Left ventricle myocardium inferior (tissue), 1 donor: ENCODE results near the gene FAS. TPM values are rescaled to one million over a fixed set of nuclear protein-coding genes. Genes with fewer than 3 reads are reported as not detected.

Source experiments
- DNase-seq: peaks from one replicate; pipeline ENCODE4 v3.0.0-alpha.2; 2020
- H3K27ac ChIP-seq: fragments of 200-600 bp; replicated peaks from 2 replicates; pipeline ENCODE4 v1.8.0; 2021
- H3K27me3 ChIP-seq: fragments of 200-600 bp; 2 replicates; pipeline ENCODE4 v1.8.0; 2021; ENCODE audit warnings: low read depth
- H3K36me3 ChIP-seq: fragments of 200-600 bp; 2 replicates; pipeline ENCODE4 v1.8.0; 2021
- H3K4me1 ChIP-seq: fragments of 200-600 bp; 2 replicates; pipeline ENCODE4 v1.8.0; 2021
- H3K4me3 ChIP-seq: fragments of 200-600 bp; 2 replicates; pipeline ENCODE4 v1.8.0; 2021; ENCODE audit warnings: mild to moderate bottlenecking, moderate library complexity
- H3K9me3 ChIP-seq: fragments of 200-600 bp; replicated peaks from 2 replicates; pipeline ENCODE4 v1.8.0; 2021
- CTCF ChIP-seq: fragments of 200-600 bp; IDR thresholded peaks from 2 replicates; pipeline ENCODE4 v1.8.0; 2021; ENCODE audit warnings: antibody characterized with exemption, mild to moderate bottlenecking, borderline replicate concordance
- intact Hi-C: fragments of 100-400 bp; cut with micrococcal nuclease; formaldehyde crosslinking; loops from one replicate; pipeline ENCODE4 v1.11.0; 2022
- total RNA-seq: library from RNA; stranded (reverse); fragmentation: NEBNext Ultra II Directional; extraction: Animal tissue kit (Norgen Biotek cat#: 25700); gene quantifications from one replicate; pipeline ENCODE4 v1.2.1, GENCODE V29; 2021
- donor health status: DM: no; HTN: yes; CAD: no; lungs with severe emphysema.

The FAS gene
- total RNA-seq, 1 donor from 2014 or later, result 3.7 TPM

GRCh38 chr10:88983206-88983605 lies 7.4 kb upstream of the FAS start:
- TF ChIP-seq CTCF, result no peak
- H3K27ac ChIP-seq, result peak overlapping the region; percentile 77
- H3K4me1 ChIP-seq, result peaks cover 73% of the 10 kb centered on the region
- no peak for DNase-seq
- H3K9me3 ChIP-seq, result no peaks in the 10 kb centered on the region
- no peak overlapping the region for H3K4me3 ChIP-seq
- H3K36me3 ChIP-seq, result no peaks in the 10 kb centered on the region
- intact Hi-C loops, result no loop called here
- H3K27me3 ChIP-seq, result no peaks in the 10 kb centered on the region

- Histone ChIP-seq H3K27ac (peak overlapping the region; percentile 77), H3K4me3 (no peak overlapping the region), H3K9me3 (no peaks in the 10 kb centered on the region), H3K27me3 (no peaks in the 10 kb centered on the region), H3K36me3 (no peaks in the 10 kb centered on the region), H3K4me1 (peaks cover 73% of the 10 kb centered on the region)
- DNase-seq, result no peak
- intact Hi-C loops, result no loop called here
- no peak for TF ChIP-seq CTCF
Observed at GRCh38 chr10:88983939-88984338, 6.7 kb upstream of the FAS start.

- H3K4me1 ChIP-seq, result peaks cover 74% of the 10 kb centered on the region
- no peak for DNase-seq
- H3K9me3 ChIP-seq, result no peaks in the 10 kb centered on the region
- H3K27ac ChIP-seq, result peak overlapping the region; percentile 77
- no peaks in the 10 kb centered on the region for H3K36me3 ChIP-seq
- H3K27me3 ChIP-seq, result no peaks in the 10 kb centered on the region
- intact Hi-C loops, result no loop called here
- no peak overlapping the region for H3K4me3 ChIP-seq
- TF ChIP-seq CTCF, result no peak
Observed at GRCh38 chr10:88984525-88984924, 6.1 kb upstream of the FAS start.

- intact Hi-C loops, result loop anchor here (2.0 to 5.0 kb wide), 2 partner anchors 52 to 149 kb away; no protein-coding TSS in a partner anchor
- H3K36me3 ChIP-seq, result no peaks in the 10 kb centered on the region
- no peaks in the 10 kb centered on the region for H3K27me3 ChIP-seq
- peak overlapping the region; percentile 10 for H3K27ac ChIP-seq
- peaks cover 71% of the 10 kb centered on the region for H3K4me1 ChIP-seq
- no peak for DNase-seq
- TF ChIP-seq CTCF, result peak; percentile 89
- no peaks in the 10 kb centered on the region for H3K9me3 ChIP-seq
- H3K4me3 ChIP-seq, result no peak overlapping the region
Observed at GRCh38 chr10:88986549-88987242, 3.9 kb upstream of the FAS start.

- no peak for TF ChIP-seq CTCF
- intact Hi-C loops, result loop anchor here (2.0 to 5.0 kb wide), 2 partner anchors 52 to 150 kb away; no protein-coding TSS in a partner anchor
- no peak overlapping the region for H3K4me3 ChIP-seq
- no peaks in the 10 kb centered on the region for H3K27me3 ChIP-seq
- no peaks in the 10 kb centered on the region for H3K36me3 ChIP-seq
- peak overlapping the region; percentile 97 for H3K27ac ChIP-seq
- no peak for DNase-seq
- H3K9me3 ChIP-seq, result no peaks in the 10 kb centered on the region
- peaks cover 71% of the 10 kb centered on the region for H3K4me1 ChIP-seq
Observed at GRCh38 chr10:88987243-88987725, 3.3 kb upstream of the FAS start.
